Epidermal melanocyte (primary cell): Measurements from ENCODE around the gene DPT.
"Not testable (repeated sequence)": the region's sequence is repeated elsewhere in the genome, so short reads cannot be mapped to it uniquely, and the experiment has no call there.

Source experiments
- DNase-seq: peaks from one replicate; pipeline ENCODE4 v3.0.0; 2011; ENCODE audit warnings: low spot score; ENCODE audit not compliant: insufficient read length

The DPT gene

GRCh38 chr1:168728473-168729404 lies at the start of gene DPT:
DPT (minus strand) TSS chr1:168729206; CDS start chr1:168729174, 32 bp downstream.
- DNase-seq = peak; percentile 71

- no peak for DNase-seq
These were observed 46.4 kb upstream of the DPT start for GRCh38 chr1:168775366-168775765.

GRCh38 chr1:168774241-168774640 lies 45.2 kb upstream of the DPT start:
- no peak for DNase-seq

GRCh38 chr1:168772428-168773060 lies 43.5 kb upstream of the DPT start:
- no peak for DNase-seq

GRCh38 chr1:168771104-168771630 lies 42.2 kb upstream of the DPT start:
- no peak for DNase-seq

- not testable (repeated sequence) for DNase-seq
These were observed 40.9 kb upstream of the DPT start for GRCh38 chr1:168769893-168770292.

GRCh38 chr1:168767894-168768584 lies 39.0 kb upstream of the DPT start:
- DNase-seq = no peak

- DNase-seq = no peak
These were observed 37.6 kb upstream of the DPT start for GRCh38 chr1:168766568-168766967.

GRCh38 chr1:168763031-168763430 lies 34.0 kb upstream of the DPT start:
- DNase-seq = no peak

GRCh38 chr1:168762473-168762872 lies 33.5 kb upstream of the DPT start:
- DNase-seq = no peak

- no peak for DNase-seq
These were observed 31.8 kb upstream of the DPT start for GRCh38 chr1:168760781-168761180.

- no peak for DNase-seq
These were observed 31.2 kb upstream of the DPT start for GRCh38 chr1:168760241-168760640.

- DNase-seq = no peak
These were observed 30.1 kb upstream of the DPT start for GRCh38 chr1:168759077-168759476.

GRCh38 chr1:168758503-168758902 lies 29.5 kb upstream of the DPT start:
- DNase-seq = no peak

GRCh38 chr1:168755800-168756418 lies 26.9 kb upstream of the DPT start:
- no peak for DNase-seq

GRCh38 chr1:168752171-168752832 lies 23.3 kb upstream of the DPT start:
- no peak for DNase-seq

- DNase-seq = no peak
These were observed 22.2 kb upstream of the DPT start for GRCh38 chr1:168751195-168751650.

- DNase-seq = no peak
These were observed 14.1 kb upstream of the DPT start for GRCh38 chr1:168742994-168743650.

GRCh38 chr1:168742386-168742785 lies 13.4 kb upstream of the DPT start:
- no peak for DNase-seq

- DNase-seq = no peak
These were observed 10.9 kb upstream of the DPT start for GRCh38 chr1:168739908-168740307.
